IPS-18c (cell line): ENCODE results near the gene MAP2K7.
"Not testable (repeated sequence)": the region's sequence is repeated elsewhere in the genome, so short reads cannot be mapped to it uniquely, and the experiment has no call there.

Experiments used
- H3K4me3 ChIP-seq: 2 replicates; pipeline ENCODE4 v1.7.0; 2013; ENCODE audit warnings: low read depth, mild to moderate bottlenecking, low read length, moderate library complexity; ENCODE audit not compliant: insufficient read depth
- H3K9me3 ChIP-seq: one replicate; pipeline ENCODE4 v1.6.1; 2013; ENCODE audit warnings: mild to moderate bottlenecking, low read length, moderate library complexity; ENCODE audit not compliant: control insufficient read depth, insufficient read depth

Gene MAP2K7

DNA sequence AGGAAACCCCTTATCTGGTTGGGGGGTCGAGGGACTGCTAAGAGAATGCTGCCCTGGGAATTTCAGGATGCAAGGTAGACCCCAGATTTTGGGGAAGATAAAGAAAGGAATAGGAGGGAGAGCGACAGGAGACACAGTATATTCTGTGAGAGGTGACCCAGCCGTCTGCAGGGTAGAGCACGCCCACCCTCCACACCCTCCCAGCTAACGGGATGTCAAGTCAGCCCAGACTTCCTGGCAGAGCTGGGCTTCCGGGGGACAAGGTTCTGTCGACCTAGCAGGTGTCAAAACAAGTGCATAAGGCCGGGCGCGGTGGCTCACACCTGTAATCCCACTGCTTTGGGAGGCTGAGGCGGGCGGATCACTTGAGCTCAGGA, 28.8 kb upstream of the MAP2K7 start:
- no peaks in the 10 kb centered on the region for H3K9me3 ChIP-seq
- H3K4me3 ChIP-seq, result peak overlapping the region; percentile 72

GRCh38 chr19:7877249-7877836, 26.3 kb upstream of the MAP2K7 start:
- H3K9me3 ChIP-seq, result no peaks in the 10 kb centered on the region
- no peak overlapping the region for H3K4me3 ChIP-seq

DNA sequence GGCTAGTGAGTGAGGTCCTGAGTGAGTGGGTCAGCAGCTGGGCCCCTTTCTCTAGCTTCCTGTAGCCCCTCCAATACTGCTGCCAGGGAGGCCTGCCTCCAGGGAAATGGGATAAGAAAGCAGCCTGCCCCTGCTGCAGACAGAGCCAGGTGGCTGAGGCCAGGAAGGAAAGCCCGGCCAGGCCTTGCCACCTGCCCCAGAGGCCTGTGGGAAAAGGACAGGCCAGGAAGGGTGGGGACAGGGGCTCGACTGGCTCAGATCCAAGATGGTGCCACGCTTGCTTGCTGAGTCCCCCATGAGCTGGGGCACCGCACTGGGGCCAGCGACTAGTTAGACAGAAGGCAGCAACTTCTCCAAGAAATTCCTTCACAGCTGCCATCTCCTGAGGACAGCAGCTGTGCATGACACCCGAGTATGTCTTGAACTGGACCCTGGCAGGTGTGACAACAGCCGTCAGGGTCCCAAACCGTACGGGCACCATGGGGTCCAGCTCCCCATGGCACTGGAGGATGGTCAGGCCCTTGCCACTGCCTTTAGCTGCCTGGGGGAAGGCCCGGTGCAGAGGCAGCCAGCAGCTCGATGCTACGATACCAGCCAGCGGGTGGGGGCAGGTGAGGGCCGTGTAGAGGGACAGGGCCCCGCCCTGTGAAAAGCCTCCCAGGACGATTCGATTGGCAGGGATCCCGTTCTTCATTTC, 24.4 kb upstream of the MAP2K7 start:
- Histone ChIP-seq H3K9me3 (no peaks in the 10 kb centered on the region), H3K4me3 (no peak overlapping the region)

DNA sequence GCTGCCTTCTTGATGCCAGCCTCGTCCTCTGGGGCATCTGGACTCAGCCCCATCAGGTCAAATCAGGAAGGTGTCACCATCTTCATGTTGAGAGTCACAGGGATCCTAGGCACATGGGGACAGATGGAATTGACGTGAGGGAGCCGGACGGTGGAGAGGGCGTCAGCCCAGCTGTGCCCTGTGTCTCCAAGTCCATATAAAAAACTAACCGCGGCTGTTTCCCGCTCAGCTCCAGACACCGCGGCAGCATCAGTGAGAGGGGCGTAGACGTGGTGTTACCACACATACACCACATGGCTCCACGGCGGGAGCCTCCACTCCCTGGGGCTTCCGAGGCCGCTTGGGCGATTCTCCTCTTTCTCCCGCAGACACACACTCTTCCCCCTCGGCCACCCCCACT, 23.8 kb upstream of the MAP2K7 start:
- H3K9me3 ChIP-seq, result no peaks in the 10 kb centered on the region
- no peak overlapping the region for H3K4me3 ChIP-seq

- no peaks in the 10 kb centered on the region for H3K9me3 ChIP-seq
- H3K4me3 ChIP-seq, result no peak overlapping the region
Measured at GRCh38 chr19:7881910-7882309, 21.8 kb upstream of the MAP2K7 start.

DNA sequence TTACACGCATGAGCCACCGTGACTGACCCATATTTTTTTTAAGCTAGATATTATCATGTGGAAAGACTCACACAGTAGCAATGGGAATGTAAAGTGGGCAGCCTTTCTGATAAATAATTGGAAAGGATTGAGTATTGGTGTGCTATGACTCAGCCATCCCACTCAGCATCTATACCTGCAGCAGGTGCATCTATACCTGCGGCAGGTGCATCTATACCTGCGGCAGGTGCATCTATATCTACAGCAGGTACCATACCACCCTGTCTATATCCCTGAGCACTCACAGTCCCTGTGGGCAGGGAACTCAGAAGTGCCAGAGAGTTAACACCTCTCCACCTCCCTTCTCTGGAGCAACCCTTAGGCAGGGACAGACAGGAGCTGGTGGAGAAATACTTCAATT, 20.6 kb upstream of the MAP2K7 start:
- H3K9me3 ChIP-seq, result no peaks in the 10 kb centered on the region
- H3K4me3 ChIP-seq, result no peak overlapping the region

DNA sequence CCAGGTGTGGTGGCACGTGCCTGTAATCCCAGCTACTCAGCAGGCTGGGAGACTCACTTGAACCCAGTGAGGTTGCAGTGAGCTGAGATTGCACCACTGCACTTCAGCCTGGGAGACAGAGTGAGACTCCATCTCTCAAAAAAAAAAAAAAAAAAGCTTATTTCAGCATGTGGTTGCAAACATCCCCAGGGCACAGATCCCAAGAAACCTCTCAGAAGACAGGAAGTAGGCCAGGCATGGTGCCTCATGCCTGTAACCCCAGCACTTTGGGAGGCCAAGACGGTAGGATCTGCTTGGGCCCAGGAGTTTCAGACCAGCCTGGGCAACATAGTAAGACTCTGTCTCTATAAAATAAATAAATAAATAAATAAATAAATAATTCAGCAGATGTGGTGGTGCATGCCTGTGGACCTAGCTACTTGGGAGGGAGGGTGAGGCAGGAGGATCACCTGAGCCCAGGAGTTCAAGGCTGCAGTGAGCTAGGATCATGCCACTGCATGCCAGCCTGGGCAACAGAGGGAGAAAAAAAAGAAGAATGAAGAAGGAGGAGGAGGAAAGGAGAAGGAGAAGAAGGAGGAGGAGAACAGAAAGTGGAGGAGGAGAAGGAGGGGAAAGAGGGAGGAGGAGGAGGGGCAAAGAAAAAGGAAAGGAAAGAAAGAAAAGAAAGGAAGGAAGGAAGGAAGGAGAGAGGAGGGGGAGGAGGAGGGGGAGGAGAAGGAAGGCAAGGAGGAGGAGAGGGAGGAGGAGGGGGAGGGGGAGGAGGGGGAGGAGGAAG, 19.7 kb upstream of the MAP2K7 start:
- Histone ChIP-seq H3K9me3 (no peaks in the 10 kb centered on the region), H3K4me3 (no peak overlapping the region)

- no peaks in the 10 kb centered on the region for H3K9me3 ChIP-seq
- H3K4me3 ChIP-seq, result no peak overlapping the region
Measured at GRCh38 chr19:7885818-7886217, 17.9 kb upstream of the MAP2K7 start.

DNA sequence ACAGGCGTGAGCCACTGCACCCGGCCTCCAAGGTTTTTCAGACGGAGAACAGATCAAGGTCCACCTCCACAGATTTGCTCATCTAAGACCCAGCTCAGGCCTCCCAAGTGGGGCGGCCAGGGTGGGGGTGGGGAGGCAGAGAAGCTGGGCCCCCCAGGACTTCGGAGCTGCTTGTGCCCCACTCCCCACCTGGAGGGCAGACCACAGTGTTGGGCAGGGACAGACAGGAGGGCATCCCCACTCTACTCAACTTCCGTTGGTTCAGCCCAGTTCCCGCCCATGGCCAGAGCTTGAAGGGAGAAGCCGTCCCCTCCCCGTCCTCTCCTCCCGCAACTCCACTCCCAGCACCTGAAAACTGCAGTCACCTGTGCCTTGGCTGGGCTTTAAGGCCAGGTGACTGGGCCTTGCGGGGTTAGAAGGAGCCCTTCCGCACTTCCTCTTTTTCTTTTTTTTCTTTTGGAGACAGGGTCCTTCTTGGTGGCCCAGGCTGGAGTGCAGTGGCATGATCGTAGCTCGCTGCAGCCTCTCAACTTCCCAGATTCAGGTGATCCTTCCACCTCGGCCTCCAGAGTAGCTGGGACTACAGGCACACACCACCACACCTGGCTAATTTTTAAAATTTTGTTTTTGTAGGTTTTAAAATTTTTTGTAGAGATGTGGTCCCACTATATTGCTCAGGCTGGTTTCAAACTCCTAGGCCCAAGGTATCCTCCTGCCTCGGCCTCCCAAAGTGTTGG, 16.1 kb upstream of the MAP2K7 start:
- H3K9me3 ChIP-seq, result no peaks in the 10 kb centered on the region
- H3K4me3 ChIP-seq, result peak overlapping the region; percentile 63

DNA sequence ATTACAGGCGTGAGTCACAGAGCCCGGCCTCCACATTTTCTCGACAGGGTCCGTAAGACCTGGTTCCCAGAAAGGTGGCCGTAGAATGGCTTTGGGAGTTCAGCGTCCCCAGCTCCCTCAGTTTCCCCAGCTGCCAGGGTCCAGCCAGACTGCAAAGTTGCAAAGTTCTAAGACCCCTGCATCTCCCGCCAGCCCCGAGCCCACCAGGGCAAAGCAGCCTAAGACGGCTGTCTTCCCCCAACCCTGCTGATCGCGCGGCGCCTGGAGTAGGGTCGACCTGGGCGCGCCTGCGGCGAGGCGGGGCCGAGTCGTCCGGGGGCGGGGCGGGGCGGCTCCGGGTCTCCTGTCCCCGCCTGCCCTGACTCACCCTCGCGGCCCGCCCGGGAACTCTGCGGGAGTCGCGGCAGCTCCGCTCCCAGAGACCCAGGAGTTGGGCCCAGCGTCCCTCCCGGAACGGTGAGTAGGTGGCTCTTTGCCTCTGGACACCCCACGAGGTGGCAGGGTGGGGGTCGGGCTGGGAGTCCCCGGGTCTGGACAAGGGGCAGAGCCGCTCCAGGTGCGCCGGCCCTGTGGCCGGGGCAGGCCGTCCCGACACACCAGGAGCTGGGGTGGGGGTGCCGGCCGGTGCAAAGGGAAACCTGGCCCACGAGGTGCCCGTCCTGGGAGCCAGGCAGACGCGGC, 15.4 kb upstream of the MAP2K7 start, which contains the start of gene LRRC8E:
Gene LRRC8E, plus strand, starts transcription at position 366 of the 681 bp plus-strand sequence. CDS start 7,094 bp downstream, outside the sequence.
- Histone ChIP-seq H3K9me3 (no peaks in the 10 kb centered on the region), H3K4me3 (peak within 1 kb of the TSS; percentile 63)

DNA sequence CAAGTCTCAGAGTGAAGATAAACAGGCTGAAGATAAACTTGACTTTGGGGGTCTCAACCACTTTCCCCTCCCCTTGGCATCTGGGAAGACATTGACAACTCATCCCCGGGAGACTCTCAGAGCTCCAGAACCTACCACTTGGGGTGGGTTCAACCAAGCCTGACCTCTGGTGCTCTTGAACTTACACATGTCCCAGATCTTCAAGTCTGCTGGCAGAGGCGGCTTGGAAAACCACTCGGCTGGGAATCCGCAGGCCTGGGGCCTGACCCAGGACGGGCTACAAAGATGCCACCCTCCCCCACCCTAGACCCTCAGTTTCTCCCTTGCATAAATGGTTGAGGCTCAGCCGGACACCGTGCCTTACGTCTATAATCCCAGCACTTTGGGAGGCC, 14.9 kb upstream of the MAP2K7 start:
- Histone ChIP-seq H3K4me3 (peak overlapping the region; percentile 63), H3K9me3 (no peaks in the 10 kb centered on the region)

DNA sequence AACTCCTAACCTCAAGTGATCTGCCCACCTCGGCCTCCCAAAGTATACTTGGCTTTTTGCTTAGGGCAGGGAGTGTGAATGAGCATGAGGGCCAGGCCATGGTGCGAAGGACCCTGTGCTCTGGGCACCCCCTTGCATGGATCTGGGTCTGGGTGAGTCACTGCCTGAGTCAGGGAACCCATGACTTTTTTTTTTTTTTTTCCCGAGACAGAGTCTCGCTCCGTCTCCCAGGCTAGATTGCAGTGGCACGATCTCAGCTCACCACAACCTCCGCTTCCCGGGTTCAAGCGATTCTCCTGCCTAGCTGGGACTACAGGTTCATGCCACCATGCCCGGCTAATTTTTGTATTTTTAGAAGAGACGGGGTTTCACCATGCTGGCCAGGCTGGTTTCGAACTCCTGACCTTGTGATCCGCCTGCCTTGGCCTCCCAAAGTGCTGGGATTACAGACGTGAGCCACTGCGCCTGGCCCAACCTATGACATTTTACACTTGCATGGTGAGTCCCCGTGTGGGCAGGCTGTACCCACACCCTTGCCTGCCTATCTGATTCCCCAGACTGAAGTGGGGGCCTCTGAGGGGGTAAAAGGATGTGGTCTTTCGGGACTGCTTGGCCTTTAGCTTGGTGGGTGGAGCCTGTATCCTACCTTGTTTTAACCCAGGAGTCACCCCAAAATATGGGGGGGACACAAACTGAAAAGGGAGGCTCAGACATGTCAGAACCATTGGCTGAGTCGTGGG, 10.1 kb upstream of the MAP2K7 start:
- H3K9me3 ChIP-seq, H3K4me3 ChIP-seq: not testable (repeated sequence)

DNA sequence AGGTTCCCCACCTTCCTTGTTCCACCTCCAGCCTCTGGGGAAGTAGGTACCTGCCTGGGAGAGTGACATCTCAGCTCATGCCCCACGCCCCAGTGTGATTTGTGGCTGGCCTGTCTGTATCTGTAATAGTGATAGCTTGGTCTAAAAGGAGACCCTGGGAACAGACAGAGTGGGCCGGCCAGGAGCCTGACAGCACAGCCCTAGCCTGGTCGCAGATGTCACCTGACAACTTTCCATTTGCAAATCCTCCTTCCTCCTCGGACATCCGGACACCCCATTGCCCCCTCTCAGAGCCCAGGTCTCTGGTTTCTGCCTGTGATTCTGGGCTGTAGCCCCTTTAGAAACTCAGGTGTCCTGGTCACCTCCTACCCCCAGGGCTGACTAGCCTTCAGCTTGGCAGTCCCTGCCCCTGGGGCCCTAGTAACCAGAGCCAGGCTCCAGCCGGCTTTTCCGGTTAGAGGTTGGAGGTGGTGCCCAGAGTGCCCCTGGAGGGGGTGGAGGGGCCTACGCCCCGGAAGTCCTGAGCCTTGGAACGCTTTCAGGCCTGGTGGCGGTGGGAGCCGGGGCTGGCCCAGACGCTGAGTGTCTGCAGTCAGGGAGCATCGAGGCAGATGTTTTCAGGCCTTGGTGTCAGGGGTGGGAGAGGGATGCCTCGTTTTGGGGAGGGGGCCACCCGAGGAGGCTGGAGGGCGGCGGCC, 8.9 kb upstream of the MAP2K7 start:
- H3K4me3 ChIP-seq, result no peak overlapping the region
- no peaks in the 10 kb centered on the region for H3K9me3 ChIP-seq

GRCh38 chr19:7895565-7895964, 8.1 kb upstream of the MAP2K7 start:
- Histone ChIP-seq H3K9me3 (no peaks in the 10 kb centered on the region), H3K4me3 (no peak overlapping the region)

- Histone ChIP-seq H3K9me3 (no peaks in the 10 kb centered on the region), H3K4me3 (no peak overlapping the region)
Measured at GRCh38 chr19:7897292-7897691, 6.4 kb upstream of the MAP2K7 start.

DNA sequence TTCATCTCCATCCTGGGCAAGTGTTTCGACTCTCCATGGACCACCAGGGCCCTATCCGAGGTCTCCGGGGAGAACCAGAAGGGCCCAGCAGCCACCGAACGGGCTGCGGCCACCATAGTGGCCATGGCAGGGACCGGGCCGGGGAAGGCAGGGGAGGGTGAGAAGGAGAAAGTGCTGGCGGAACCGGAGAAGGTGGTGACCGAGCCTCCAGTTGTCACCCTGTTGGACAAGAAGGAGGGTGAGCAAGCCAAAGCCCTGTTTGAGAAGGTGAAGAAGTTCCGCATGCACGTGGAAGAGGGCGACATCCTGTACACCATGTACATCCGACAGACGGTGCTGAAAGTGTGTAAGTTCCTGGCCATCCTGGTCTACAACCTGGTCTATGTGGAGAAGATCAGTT, 4.7 kb upstream of the MAP2K7 start:
- H3K4me3 ChIP-seq, result no peak overlapping the region
- H3K9me3 ChIP-seq, result no peaks in the 10 kb centered on the region
